ENCODE measurements around the gene ANO2. TPM values are rescaled to one million over a fixed set of nuclear protein-coding genes. Genes with fewer than 3 reads are reported as not detected.
"Not testable (repeated sequence)": the region's sequence is repeated elsewhere in the genome, so short reads cannot be mapped to it uniquely, and the experiment has no call there.

The ANO2 gene
- total RNA-seq, 1 experiment from 2014 or later = not detected

DNA sequence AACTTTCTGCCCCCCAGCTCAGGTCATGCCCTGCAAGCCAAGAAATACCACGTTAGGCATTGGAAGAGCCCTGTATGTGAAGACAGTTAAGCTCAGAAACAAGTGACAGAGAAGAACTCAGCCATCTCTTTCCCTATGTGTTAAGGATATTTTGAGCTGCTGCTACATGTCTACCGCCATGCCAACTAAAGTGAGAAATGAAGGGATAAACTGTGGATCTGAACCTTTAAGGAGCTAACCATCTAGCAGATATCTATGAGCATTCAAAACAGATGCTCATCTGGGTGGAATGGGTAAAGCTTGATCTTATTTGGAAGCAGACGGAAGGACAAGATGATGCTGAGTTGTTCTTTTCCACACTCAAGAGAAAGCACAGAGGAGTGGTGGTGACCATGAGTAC, 262.5 kb downstream of the ANO2 start:
- in situ Hi-C loops (cut with HindIII; ENCODE audit: low pct_unique_long_range_greater_than_20kb, low sequenced_read_pairs) = no loop called here
- no peak for DNase-seq (ENCODE audit: low read depth)

- DNase-seq (ENCODE audit: low read depth) = no peak
- in situ Hi-C loops (cut with HindIII; ENCODE audit: low pct_unique_long_range_greater_than_20kb, low sequenced_read_pairs) = no loop called here
These were observed 266.9 kb downstream of the ANO2 start for GRCh38 chr12:5678176-5678575.

DNA sequence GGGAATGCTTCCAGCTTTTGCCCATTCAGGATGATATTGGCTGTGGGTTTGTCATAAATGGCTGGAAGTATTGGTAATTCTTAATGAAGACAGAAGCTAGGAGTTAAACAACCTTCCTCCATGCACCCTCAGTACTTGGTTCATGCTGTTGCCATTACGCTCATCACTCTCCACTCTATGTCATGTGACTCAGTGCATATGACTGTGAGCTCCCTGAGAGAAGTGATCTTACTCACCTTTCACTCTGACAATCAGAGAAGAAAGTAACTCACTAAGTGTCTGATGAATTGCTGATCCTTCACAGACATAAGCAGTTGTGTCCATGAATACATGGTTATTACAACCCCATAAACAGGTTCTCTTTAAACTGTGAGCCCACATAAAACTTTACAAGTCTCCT, 275.4 kb downstream of the ANO2 start:
- in situ Hi-C loops (cut with HindIII; ENCODE audit: low pct_unique_long_range_greater_than_20kb, low sequenced_read_pairs) = not testable (repeated sequence)

GRCh38 chr12:5665615-5666014, 279.4 kb downstream of the ANO2 start:
- DNase-seq (ENCODE audit: low read depth) = no peak
- in situ Hi-C loops (cut with HindIII; ENCODE audit: low pct_unique_long_range_greater_than_20kb, low sequenced_read_pairs) = no loop called here

More for the DNA sequence above, 275.4 kb downstream of the ANO2 start:
- not testable (repeated sequence) for DNase-seq (ENCODE audit: low read depth)

- DNase-seq (ENCODE audit: low read depth) = no peak
- in situ Hi-C loops (cut with HindIII; ENCODE audit: low pct_unique_long_range_greater_than_20kb, low sequenced_read_pairs) = no loop called here
These were observed 283.2 kb downstream of the ANO2 start for GRCh38 chr12:5661811-5662210.

GRCh38 chr12:5660238-5660637, 284.8 kb downstream of the ANO2 start:
- DNase-seq (ENCODE audit: low read depth) = no peak
- in situ Hi-C loops (cut with HindIII; ENCODE audit: low pct_unique_long_range_greater_than_20kb, low sequenced_read_pairs) = no loop called here

- in situ Hi-C loops (cut with HindIII; ENCODE audit: low pct_unique_long_range_greater_than_20kb, low sequenced_read_pairs); DNase-seq (ENCODE audit: low read depth): not testable (repeated sequence)
These were observed 286.6 kb downstream of the ANO2 start for GRCh38 chr12:5658339-5658941.

DNA sequence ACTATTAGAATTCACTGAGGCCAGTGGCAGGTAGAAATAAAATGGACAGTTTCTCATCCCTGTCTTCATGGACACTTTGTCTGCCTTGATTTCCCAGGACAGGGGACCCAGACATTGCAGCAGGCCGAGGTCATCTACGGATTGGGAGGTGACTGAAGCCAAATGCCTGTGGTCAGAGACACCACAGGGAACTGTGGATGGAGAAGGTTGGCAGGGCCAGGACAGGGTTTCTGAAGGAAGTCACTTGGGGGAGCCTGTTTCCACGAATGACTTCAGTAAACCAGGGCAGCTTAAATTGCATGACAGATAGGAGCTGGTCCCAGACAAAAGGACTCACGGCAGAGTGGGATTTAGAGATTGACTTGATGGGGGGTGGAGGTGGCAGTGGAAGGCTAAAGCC, 288.2 kb downstream of the ANO2 start:
- DNase-seq (ENCODE audit: low read depth) = no peak
- in situ Hi-C loops (cut with HindIII; ENCODE audit: low pct_unique_long_range_greater_than_20kb, low sequenced_read_pairs) = no loop called here

GRCh38 chr12:5655120-5655519, 289.9 kb downstream of the ANO2 start:
- DNase-seq (ENCODE audit: low read depth) = no peak
- in situ Hi-C loops (cut with HindIII; ENCODE audit: low pct_unique_long_range_greater_than_20kb, low sequenced_read_pairs) = no loop called here

- DNase-seq (ENCODE audit: low read depth) = no peak
- in situ Hi-C loops (cut with HindIII; ENCODE audit: low pct_unique_long_range_greater_than_20kb, low sequenced_read_pairs) = no loop called here
These were observed 291.0 kb downstream of the ANO2 start for GRCh38 chr12:5654019-5654418.

DNA sequence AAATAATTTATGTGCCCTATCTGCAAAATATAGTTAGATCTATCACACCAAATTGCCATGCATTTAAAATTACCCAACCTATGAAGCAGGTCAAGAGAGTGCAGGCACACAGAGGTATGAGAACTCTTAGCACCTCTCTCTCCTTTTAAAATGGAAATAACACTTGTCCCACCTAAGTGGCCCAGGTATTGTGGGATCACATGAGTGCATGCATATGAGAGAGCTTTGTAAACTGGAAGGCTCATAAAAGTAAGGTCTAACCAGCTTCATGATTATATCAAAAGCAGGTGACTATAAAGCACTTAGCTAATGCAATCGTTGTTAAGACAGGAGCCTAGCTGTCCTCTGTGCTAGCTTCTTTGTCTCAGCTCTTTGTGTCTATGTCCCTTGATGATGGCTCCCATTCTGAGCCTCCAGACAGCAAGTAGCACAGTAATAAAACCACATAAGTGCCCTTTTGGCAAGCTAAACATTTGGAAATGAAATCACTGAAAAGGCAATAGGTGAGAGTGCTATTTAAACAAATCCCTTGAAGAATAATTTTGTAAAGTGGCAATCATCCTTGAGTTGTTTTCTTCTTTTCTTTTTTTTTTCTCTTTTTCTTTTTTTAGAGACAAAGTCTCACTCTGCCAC, 294.1 kb downstream of the ANO2 start:
- in situ Hi-C loops (cut with HindIII; ENCODE audit: low pct_unique_long_range_greater_than_20kb, low sequenced_read_pairs) = no loop called here
- DNase-seq (ENCODE audit: low read depth) = no peak

DNA sequence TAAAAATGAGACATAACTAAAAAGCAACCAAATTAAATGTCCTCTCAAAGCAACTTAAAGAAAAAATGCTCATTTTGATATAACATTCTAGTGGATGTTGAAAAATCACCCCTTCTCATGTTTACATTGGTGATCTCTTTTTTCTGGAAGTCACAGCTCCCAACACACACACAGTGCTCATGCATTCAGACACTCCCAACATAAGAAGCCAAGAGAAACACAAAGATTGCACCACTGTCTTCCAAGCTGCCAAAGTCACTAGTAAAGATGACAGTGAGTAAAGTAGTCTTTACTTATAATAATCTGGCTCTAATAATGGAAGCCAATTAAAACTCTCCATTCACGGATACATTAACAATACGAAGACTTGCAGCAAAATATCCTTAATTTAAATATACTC, 294.8 kb downstream of the ANO2 start:
- DNase-seq (ENCODE audit: low read depth) = no peak
- in situ Hi-C loops (cut with HindIII; ENCODE audit: low pct_unique_long_range_greater_than_20kb, low sequenced_read_pairs) = no loop called here

DNA sequence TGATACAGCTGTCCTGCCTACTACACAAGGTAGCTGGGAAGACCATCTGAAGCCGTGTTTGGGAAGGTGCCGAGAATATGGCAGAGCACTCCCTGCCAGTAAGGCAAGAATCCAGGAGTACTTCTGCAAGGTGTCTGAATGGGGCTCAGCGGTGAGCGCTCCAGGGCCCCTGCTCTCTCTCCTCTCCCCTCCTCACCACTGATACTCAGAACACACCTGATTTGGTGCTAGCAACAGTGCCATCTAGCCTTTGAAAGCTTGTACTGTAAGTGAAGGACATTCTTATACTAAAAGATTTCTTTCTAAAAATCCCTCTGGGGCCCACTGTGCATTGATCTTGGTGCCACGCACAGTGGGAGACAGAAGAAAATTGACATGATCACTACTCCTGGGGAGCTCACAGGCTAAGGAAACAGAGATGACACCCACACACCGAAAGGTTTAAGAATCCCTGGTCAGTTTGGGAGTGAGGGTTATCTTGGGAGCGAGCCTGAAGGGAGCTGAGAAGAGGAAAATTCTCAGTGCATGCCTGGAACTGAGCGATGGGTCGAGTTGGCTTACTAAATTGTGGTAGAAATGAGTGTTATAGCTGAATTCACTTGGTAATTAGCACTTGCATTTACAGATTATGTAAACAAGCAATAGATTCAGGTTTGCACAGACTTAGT, 296.2 kb downstream of the ANO2 start:
- peak; percentile 19 for DNase-seq (ENCODE audit: low read depth)
- in situ Hi-C loops (cut with HindIII; ENCODE audit: low pct_unique_long_range_greater_than_20kb, low sequenced_read_pairs) = no loop called here

DNA sequence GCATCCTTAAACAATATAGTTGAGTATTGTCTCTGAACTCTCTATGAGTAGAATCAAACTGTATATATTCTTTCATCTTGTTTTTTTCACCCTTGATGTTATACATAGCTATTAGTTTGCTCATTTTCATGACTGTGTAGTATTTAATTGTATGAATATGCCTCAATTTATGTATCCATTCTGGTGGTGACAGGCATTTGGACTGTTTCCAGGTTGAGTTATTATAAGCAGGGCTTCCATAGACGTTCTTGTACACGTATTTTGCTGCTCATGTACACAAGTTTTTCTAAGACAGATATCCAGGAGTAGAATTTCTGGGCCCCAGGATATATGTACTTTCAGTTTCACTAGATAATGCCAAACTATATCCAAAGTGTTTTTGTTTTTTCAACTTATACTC, 301.8 kb downstream of the ANO2 start:
- in situ Hi-C loops (cut with HindIII; ENCODE audit: low pct_unique_long_range_greater_than_20kb, low sequenced_read_pairs) = no loop called here
- DNase-seq (ENCODE audit: low read depth) = no peak

GRCh38 chr12:5637698-5638097, 307.4 kb downstream of the ANO2 start:
- in situ Hi-C loops (cut with HindIII; ENCODE audit: low pct_unique_long_range_greater_than_20kb, low sequenced_read_pairs) = no loop called here
- DNase-seq (ENCODE audit: low read depth) = no peak

- in situ Hi-C loops (cut with HindIII; ENCODE audit: low pct_unique_long_range_greater_than_20kb, low sequenced_read_pairs) = no loop called here
- DNase-seq (ENCODE audit: low read depth) = no peak
These were observed 308.2 kb downstream of the ANO2 start for GRCh38 chr12:5636907-5637306.

DNA sequence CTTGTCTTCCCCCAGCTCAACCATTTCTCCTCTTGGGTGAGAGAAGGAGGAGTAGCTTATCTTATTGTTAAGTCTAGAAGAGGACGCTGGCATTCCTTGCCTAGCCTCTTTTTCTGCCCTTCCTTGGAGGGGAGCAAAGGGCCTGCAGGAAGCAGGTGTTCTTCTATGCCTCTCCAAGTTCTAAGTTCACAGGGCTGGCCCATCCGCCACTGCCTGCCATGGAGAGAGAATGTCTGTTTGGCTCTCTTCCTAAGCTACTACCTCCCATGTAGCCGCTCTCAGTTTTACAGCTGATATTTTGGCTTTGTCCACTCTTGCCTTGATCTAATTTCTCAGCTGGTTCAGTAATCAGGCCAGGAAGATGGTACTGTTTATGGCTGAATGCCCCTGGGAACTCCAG, 312.0 kb downstream of the ANO2 start:
- no peak for DNase-seq (ENCODE audit: low read depth)
- in situ Hi-C loops (cut with HindIII; ENCODE audit: low pct_unique_long_range_greater_than_20kb, low sequenced_read_pairs) = no loop called here

GRCh38 chr12:5632453-5632852, 312.6 kb downstream of the ANO2 start:
- no peak for DNase-seq (ENCODE audit: low read depth)
- in situ Hi-C loops (cut with HindIII; ENCODE audit: low pct_unique_long_range_greater_than_20kb, low sequenced_read_pairs) = no loop called here

GRCh38 chr12:5631497-5631896, 313.6 kb downstream of the ANO2 start:
- in situ Hi-C loops (cut with HindIII; ENCODE audit: low pct_unique_long_range_greater_than_20kb, low sequenced_read_pairs) = no loop called here
- no peak for DNase-seq (ENCODE audit: low read depth)

DNA sequence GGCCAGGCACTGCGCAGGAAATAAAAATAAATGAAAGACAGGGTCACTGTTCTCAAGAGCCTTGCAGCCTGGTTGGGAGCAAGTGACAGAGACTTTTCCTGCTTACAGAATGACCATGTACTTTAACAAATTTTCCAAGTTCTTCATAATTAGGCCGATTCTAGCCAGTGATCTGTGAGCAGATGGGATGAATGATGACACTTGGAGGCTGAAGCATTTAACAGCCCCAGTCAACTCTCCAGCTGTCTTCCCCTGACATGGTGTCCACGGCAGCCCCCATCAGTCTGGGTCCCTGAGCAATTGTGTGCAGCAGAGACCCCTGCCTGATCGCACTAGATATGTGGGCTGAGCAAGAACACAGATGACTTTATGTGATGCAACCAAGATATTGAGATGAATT, 314.3 kb downstream of the ANO2 start:
- no peak for DNase-seq (ENCODE audit: low read depth)
- in situ Hi-C loops (cut with HindIII; ENCODE audit: low pct_unique_long_range_greater_than_20kb, low sequenced_read_pairs) = no loop called here

All from Caki2 (cell line).